SKM-1 (cell line): ENCODE data around the gene TPPP2.
"Not testable (repeated sequence)": the region's sequence is repeated elsewhere in the genome, so short reads cannot be mapped to it uniquely, and the experiment has no call there.

ENCODE experiments used
- DNase-seq: peaks from one replicate; lab custom pipeline; 2025; ENCODE audit not compliant: unreplicated experiment; lab: John Stamatoyannopoulos, UW

Gene TPPP2

GRCh38 chr14:21037156-21037555 lies 7.1 kb downstream of the TPPP2 start:
- no peak for DNase-seq

GRCh38 chr14:21038441-21039422 lies 8.7 kb downstream of the TPPP2 start:
- no peak for DNase-seq

- peak; percentile 4 for DNase-seq
These were observed 9.8 kb downstream of the TPPP2 start for GRCh38 chr14:21039585-21040369.

- DNase-seq, result no peak
These were observed 10.4 kb downstream of the TPPP2 start for GRCh38 chr14:21040370-21040925.

GRCh38 chr14:21040941-21041340 lies 10.9 kb downstream of the TPPP2 start:
- not testable (repeated sequence) for DNase-seq

- no peak for DNase-seq
These were observed 11.8 kb downstream of the TPPP2 start, which contains the start of gene RNASE7 for GRCh38 chr14:21041676-21042433. Gene RNASE7, plus strand, starts transcription at chr14:21042362. Its CDS starts 631 bp downstream, at chr14:21042993.

- DNase-seq, result no peak
These were observed 12.9 kb downstream of the TPPP2 start for GRCh38 chr14:21042918-21043317.

GRCh38 chr14:21043387-21043973 lies 13.5 kb downstream of the TPPP2 start:
- DNase-seq, result no peak

GRCh38 chr14:21043974-21044618 lies 14.1 kb downstream of the TPPP2 start:
- peak; percentile 25 for DNase-seq

- no peak for DNase-seq
These were observed 17.4 kb downstream of the TPPP2 start for GRCh38 chr14:21047378-21047781.

GRCh38 chr14:21048638-21049037 lies 18.6 kb downstream of the TPPP2 start:
- DNase-seq, result no peak

GRCh38 chr14:21049271-21049673 lies 19.3 kb downstream of the TPPP2 start:
- no peak for DNase-seq

GRCh38 chr14:21050597-21050996 lies 20.6 kb downstream of the TPPP2 start:
- DNase-seq, result no peak

GRCh38 chr14:21053184-21054122 lies 23.4 kb downstream of the TPPP2 start:
- no peak for DNase-seq

- no peak for DNase-seq
These were observed 24.2 kb downstream of the TPPP2 start for GRCh38 chr14:21054123-21054767.

GRCh38 chr14:21054768-21055145 lies 24.7 kb downstream of the TPPP2 start:
- DNase-seq, result no peak

- no peak for DNase-seq
These were observed 25.6 kb downstream of the TPPP2 start for GRCh38 chr14:21055432-21056117.
